OCI-M1 (cell line): ENCODE measurements around the gene PIP5K1C.
"Not testable (repeated sequence)": the region's sequence is repeated elsewhere in the genome, so short reads cannot be mapped to it uniquely, and the experiment has no call there.

Source experiments
- DNase-seq: peaks from one replicate; lab custom pipeline; 2025; lab: John Stamatoyannopoulos, UW

Gene PIP5K1C

DNA sequence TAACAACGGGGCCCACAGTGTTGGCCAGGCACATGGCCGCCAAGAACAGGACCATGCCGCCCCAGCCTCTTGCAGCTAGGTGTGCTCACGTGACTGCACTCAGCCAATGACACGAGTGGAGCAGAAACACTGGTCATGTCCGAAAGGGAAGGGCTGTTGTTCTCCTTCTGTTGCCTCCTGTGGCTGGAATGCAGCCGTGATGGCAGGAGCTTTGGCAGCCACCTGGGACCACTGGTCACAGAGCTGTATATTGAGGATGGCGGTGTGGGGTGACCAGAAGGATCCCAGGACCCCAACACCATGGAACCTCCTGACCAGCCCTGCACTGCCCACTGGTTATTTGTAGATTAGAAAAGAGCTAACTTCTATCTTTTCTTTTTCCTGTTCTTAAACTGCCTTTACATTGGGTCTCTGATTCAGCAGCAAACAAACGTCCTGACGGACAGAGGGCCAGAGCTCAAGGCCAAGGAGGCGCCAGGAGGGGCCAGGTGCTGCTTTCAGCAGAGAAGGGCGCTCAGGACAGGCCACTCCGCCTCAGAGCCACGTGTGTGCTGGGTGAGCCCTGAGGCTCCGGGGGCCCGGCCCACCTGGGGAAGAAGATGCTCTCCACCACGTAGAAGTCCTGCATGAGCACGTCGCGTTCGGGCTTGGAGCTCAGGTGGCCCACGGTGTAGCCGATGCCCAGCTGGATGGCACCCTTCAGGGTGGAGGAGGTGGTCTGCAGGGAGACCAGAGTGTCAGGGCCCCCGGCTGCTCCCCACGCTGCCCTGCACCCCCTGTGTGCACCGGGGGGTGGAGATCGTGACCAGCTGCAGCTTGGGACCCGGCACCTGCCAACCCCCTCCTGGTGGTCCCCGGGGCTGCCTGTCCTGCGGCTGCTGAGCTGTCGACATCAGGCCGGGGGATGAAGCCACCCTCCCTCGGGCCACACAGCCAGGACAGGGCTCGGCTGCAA is 38.7 kb downstream of the PIP5K1C start:
- no peak for DNase-seq

DNA sequence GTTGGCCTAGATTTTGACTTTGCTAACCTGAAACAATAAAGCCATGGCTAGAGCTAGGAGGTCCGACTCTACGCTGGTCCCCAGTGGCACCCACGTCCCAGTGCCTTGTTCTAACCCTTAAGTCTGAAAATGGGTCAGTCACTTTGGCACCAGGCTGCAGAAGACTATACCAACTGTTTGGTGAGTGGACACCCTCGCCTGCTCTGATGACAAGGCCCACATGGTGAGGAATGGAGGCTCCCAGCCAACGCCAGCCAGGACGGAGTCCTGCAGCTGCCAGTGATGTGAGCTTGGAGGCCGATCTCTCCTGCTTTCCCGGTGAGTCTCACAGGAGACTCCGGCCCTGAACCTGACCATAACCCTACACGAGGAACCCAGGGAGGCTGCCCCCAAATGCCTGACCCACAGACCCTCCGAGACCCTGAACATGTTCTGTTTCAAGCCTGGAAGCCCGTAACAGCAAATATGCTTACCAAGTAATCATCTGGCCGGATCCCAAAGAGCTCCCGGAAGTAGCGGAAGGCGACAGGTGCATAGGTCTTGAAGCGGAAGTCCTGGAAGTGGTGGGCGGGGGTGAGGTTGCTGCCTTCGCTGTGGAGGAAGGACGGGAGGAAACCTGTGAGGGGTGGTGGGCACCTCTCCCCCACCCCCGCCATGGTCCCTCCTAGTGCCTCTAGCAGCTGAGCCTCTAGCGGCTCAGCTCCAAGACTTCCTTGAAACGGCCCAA is 39.6 kb downstream of the PIP5K1C start:
- DNase-seq = no peak

DNA sequence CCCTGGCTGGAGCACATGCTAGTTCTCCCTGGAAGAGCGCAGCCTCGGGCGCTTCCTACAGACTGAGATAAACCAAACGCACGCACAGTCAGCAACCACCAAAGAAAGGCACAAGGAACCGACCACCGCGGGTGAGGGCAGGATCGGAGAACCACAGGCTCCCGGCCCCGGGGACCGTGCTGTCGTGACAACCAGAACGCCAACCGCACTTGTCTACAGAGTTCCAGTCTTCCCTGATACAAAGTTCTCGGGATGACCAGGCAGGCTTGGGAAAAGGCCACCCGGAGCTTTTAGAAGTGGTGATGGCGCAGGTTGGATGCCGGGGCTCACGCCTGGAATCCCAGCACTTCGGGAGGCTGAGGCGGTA is 40.5 kb downstream of the PIP5K1C start:
- DNase-seq = no peak

DNA sequence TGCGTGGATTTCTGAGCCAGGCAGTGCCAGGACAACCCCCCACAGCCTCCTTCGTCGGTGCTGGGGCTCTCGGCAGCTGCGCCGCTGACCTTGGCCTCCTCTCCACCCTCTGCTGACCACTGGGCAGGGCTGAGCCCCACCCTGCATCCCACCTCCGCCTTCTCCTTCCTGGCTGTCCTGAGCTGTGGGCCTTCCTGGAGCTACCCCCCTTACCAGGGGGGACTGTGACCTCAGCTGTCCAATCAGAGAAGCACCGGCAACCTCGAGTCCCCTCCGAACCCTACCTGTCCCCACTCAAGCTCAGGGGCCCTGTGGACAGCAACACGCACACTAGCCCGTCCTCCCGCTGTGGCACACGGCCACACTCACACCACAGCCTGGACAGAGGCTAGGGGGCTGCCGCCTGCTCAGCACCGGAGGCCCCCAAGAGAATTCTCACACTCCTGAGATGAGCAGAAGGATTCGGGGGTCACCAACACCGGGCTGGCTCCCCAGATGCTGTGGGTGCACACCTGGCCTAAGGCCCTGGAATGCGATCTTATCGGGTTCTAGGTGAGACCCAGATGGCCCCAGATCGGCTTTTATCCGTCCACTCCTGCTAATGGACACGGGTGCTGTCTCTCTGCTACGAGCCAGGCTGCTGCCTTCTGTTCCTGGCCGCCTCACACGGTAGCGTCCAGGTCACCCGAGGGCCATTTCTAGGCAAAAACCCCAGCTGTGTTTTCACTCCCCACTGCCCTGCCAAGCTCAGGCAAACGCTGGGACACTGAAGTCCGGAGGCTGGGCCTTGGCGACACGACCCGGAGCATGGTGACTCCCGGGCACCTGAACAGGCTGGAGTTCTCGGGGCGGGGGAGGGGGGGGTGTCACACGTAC is 41.2 kb downstream of the PIP5K1C start:
- DNase-seq = no peak

DNA sequence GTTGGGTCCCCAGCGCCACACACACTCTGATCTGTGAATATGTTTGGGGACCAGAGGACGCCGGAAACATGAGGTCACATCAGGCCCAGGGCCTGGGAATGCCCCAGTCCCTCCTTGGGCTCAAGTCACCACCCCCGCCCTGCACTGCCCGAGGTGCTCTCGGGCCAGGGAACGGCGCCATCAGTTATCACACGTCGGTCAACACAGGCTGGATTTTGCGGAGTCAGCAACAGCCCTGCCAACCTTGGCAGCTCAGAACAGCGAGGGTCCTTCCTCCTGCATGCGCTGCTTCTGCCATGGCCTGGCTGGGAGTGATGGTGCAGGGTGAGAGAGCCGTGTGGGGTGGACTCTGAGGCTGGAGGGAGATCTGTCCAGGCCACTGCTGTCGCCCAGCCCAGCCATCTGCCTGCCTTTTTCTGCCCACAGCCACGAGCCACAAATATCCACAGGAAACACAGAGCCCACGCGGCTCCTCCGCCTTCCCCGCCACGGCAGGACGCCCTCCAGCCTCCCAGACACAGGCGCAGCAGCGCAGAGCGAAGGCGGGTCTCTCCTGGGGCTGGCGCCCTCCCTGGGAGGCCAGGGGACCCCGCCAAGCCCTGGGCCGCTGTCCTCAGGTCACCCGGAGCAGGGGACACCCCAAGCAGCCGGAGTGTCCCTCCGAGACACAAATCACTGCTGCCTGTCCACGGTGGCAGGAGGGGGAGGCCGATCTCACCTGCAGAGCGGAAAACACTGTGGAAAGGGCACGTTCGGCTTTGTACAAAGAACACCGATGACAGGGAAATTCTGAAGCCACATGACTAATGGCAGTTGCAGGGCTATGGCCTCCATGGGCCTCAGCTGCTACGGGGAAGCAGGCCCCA is 42.0 kb downstream of the PIP5K1C start:
- no peak for DNase-seq

DNA sequence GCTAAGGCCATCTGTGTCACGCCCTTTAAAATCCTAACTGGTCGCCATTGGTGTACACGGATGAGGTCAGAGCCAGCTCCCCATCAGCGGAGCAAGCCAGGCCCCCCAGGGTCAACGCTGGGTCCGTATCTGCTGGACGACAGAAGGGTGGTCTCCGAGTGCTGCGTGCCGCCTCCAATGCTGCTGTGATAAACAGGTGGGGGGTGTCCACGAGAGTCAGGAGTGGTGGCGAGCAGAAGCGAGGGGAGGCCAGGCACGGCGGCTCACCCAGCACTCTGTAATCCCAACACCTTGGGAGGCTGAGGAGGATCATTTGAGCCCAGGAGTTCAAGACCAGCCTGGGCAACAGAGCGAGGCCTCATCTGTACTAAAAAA is 42.9 kb downstream of the PIP5K1C start:
- no peak for DNase-seq

- DNase-seq = no peak
These were observed 43.4 kb downstream of the PIP5K1C start for GRCh38 chr19:3656747-3657394.

- no peak for DNase-seq
These were observed 44.1 kb downstream of the PIP5K1C start for GRCh38 chr19:3656073-3656746.

DNA sequence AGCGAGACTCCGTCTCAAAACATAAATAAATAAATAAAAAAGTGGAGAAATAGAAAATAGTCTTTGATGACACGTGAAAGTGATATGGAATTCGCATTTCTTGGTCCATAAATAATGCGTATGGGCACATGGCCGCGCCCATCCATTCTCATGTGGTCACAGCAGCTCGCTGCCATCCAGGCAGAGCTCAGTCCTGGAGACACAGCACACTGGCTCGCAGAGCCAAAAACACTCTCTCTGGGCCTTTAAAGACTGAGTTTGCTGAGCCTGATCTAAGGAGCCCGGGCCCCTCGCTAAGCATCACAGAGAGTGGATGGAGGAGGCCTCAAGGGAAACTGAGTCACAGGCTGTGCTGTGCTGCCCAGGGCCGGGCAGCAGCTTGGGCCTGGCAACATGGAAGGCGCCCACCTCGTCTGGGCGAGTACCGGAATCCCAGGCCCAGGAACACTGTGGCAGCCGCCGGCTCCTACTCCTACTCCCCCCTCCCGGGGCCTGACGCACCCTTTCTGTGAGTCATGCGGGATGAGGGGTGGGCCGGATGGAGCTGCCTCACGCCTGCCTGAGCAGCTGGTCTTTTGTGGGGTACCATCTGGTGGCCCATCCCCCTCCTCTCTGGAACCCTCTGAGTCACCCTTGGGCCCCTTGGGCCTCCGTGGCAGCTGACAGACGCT is 44.7 kb downstream of the PIP5K1C start:
- DNase-seq = no peak

- DNase-seq = peak; percentile 0
These were observed 46.3 kb downstream of the PIP5K1C start for GRCh38 chr19:3653865-3654513.

DNA sequence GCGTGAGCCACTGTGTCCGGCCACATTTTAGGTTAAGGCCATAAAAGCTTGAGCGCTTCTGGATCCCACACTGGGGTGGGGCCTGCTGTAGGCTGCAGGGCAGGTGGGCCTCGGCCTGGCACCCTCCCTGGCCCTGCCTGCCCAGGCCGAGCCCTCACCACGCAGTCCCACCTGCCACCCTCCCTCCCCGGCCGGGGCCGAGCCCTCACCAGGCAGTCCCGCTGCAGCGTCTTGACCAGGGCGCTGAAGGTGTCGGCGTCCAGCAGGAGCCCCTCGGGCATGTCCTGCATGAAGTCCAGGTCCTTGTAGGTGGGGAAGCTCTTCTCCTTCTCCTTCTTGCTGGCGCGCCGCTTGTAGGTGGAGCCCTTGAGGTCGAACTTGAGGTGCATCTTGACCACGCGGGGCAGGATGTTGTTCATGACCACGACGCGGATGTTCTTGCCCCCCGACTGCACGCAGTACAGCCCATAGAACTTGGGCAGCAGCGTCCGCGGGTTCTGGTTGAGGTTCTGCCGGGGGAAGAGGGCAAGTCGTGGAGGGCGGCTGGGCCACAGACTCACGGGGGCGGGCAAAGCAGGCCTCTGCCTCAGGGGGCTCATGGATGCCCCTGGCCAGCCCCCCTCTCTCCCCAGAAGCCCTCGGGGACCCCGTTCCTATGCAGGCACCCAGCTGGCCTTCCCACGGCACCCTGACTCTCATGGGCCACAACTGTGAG is 47.0 kb downstream of the PIP5K1C start:
- DNase-seq = no peak

DNA sequence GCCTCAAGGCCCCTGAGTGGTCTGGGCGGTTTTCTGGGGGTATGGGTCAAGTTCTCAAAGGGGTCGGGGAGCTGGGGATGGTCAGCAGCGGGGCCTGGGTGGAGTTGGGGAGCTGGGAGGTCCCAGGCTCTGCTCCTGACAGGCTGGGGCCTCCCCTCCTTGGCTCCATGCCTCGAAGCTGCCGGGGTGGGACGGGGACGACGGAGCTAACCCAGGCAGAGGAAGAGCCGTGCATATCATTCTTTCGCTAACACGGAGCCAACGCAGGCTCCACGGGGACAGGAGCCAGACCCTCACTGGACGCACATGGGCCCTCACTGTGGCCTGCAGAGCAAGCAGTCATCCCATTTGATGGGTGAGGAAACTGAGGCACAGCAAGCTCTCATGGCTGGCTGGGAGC is 47.8 kb downstream of the PIP5K1C start:
- DNase-seq = no peak

DNA sequence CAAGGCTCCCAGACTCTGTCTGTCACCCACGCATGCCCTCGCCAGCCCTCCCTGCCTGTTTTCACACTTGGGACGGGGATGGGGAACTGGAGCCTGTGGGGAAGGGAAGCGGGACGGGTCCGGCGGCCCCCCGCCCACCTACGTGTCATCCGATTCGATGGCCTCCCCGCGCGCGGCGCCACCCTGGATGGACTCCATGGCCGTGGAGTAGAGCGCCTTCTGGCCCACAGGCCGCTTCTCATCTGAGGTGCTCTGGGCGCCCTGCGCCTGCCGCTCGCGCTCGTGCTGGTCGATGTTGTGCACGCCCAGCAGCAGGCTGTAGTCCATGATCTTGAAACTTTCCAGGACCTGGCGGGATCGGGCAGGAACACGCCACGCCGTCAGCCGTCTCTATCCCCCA is 48.6 kb downstream of the PIP5K1C start:
- no peak for DNase-seq

DNA sequence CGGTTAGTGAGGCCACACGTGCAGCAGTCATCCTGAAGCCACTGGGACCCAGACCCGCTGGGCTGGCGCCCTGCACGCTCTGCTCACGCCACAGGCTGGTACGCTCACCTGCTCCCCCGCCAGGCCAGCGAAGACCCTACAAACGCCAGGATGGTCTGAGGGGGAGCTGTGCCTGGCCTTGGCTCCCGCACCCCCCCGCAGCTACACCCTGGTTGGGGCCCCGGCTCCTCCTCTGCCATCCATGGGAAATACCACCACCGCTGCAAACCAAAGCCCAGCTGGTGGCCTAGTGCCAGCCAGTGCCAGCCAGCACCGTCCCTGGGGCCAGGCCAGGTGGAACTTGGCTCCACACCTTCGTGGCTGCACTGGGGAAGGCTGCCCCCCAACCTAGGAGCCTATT is 50.4 kb downstream of the PIP5K1C start:
- no peak for DNase-seq

- no peak for DNase-seq
These were observed 52.0 kb downstream of the PIP5K1C start for GRCh38 chr19:3648037-3648905.

GRCh38 chr19:3647102-3647501 is 53.2 kb downstream of the PIP5K1C start:
- not testable (repeated sequence) for DNase-seq

DNA sequence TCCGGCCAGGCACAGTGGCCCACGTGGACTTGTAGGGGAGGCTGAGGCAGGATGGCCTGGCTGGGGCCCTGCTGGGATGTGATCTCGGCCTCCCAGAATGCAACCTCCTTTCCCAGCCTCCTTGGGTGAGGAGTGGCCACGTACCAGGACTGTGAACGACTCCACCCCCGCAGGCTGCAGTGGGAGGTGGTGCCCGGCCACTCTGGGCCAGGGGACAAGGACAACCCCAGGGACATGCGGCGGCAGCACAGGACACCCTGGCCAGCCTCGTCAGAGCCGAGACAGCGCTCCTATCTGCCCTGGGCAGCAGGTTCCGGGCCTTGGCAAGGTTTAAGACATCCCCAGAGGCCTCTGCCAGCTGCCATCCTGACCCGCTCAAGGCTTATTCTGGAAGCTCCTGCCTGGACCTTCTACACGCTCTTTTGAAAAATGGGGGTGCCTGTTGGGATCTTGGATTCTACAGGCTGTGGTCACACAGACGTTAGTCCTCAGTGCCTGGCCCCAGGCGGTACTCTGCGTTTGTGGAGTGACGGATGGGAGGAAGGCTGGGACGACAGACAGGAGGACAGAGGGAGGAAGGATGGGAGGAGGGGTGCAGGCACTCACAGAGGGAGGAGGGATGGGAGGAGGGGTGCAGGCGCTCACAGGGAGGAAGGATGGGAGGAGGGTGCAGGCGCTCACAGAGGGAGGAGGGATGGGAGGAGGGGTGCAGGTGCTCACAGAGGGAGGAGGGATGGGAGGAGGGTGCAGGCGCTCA is 53.8 kb downstream of the PIP5K1C start:
- DNase-seq = no peak
